Liver (tissue), 9 donors: ENCODE measurements around the gene PGBD4. TPM values are rescaled to one million over a fixed set of nuclear protein-coding genes. Genes with fewer than 3 reads are reported as not detected.
A peak's percentile ranks its signal among the peaks of the same experiment; 100 is the strongest.

Experiments used
- DNase-seq: peaks from one replicate; pipeline ENCODE4 v3.0.0-alpha.2; 2017; ENCODE audit warnings: low spot score
- H3K27ac ChIP-seq, 2 donors: one replicate each; pipeline ENCODE4 v1.7.0; 2013; ENCODE audit warnings: inconsistent platforms in 2 of 2, low read length in 2 of 2, control low read depth in 1 of 2, low read depth in 1 of 2, mild to moderate bottlenecking in 1 of 2
- H3K27me3 ChIP-seq, 4 donors: one replicate each; pipeline versions ENCODE4 v1.6.1 to v1.7.0; 2013; ENCODE audit warnings: low read length in 3 of 4, inconsistent platforms in 1 of 4, mild to moderate bottlenecking in 1 of 4, moderate library complexity in 1 of 4; ENCODE audit not compliant: control insufficient read depth in 4 of 4, insufficient read depth in 4 of 4
- H3K36me3 ChIP-seq, 4 donors: one replicate each; pipeline versions ENCODE4 v1.6.1 to v1.7.0; 2013; ENCODE audit warnings: low read length in 3 of 4, mild to moderate bottlenecking in 3 of 4, low read depth in 1 of 4, moderate library complexity in 1 of 4; ENCODE audit not compliant: control insufficient read depth in 4 of 4, insufficient read depth in 3 of 4
- H3K4me1 ChIP-seq, 4 donors: one replicate each; pipeline versions ENCODE4 v1.6.1 to v1.7.0; 2013; ENCODE audit warnings: low read length in 3 of 4, mild to moderate bottlenecking in 3 of 4, moderate library complexity in 1 of 4; ENCODE audit not compliant: control insufficient read depth in 4 of 4, insufficient read depth in 4 of 4
- H3K4me3 ChIP-seq, 3 donors: one replicate each; pipeline versions ENCODE4 v1.6.1 to v1.7.0; 2013; ENCODE audit warnings: low read length in 3 of 3, control low read depth in 1 of 3, low read depth in 1 of 3, mild to moderate bottlenecking in 1 of 3
- H3K9ac ChIP-seq, 2 donors: one replicate each; pipeline ENCODE4 v1.7.0; 2013; ENCODE audit warnings: low read length in 2 of 2, mild to moderate bottlenecking in 2 of 2, moderate library complexity in 2 of 2, control low read depth in 1 of 2, low read depth in 1 of 2
- H3K9me3 ChIP-seq, 4 donors: one replicate each; pipeline versions ENCODE4 v1.6.1 to v1.7.0; 2013; ENCODE audit warnings: low read length in 3 of 4; ENCODE audit not compliant: control insufficient read depth in 4 of 4
- ATF3 ChIP-seq: IDR thresholded peaks from 2 replicates; pipeline ENCODE4 v1.6.1; 2016; ENCODE audit warnings: antibody characterized with exemption
- CTCF ChIP-seq: fragments of 150-350 bp; IDR thresholded peaks from 2 replicates; pipeline ENCODE4 v1.5.1; 2017; ENCODE audit warnings: improper control_type of control experiment, low read depth, low read length; ENCODE audit not compliant: missing input control
- FOXA1 ChIP-seq: IDR thresholded peaks from 2 replicates; pipeline ENCODE4 v1.6.1; 2016; ENCODE audit warnings: antibody characterized with exemption
- FOXA2 ChIP-seq: IDR thresholded peaks from 2 replicates; pipeline ENCODE4 v1.6.1; 2016; ENCODE audit warnings: antibody characterized with exemption
- GABPA ChIP-seq, 2 donors: IDR thresholded peaks in 1 of 2; conservative IDR thresholded peaks in 1 of 2; 2 replicates each; pipeline ENCODE4 v1.6.1; 2016; ENCODE audit warnings: antibody characterized with exemption in 2 of 2, mild to moderate bottlenecking in 1 of 2, moderate library complexity in 1 of 2
- HNF4A ChIP-seq, 2 donors: conservative IDR thresholded peaks; 2 replicates each; pipeline ENCODE4 v1.6.1; 2016; ENCODE audit warnings: antibody characterized with exemption in 2 of 2, mild to moderate bottlenecking in 2 of 2
- HNF4G ChIP-seq: IDR thresholded peaks from 2 replicates; pipeline ENCODE4 v1.6.1; 2016; ENCODE audit warnings: antibody characterized with exemption
- JUND ChIP-seq, 2 donors: IDR thresholded peaks; 2 replicates each; pipeline ENCODE4 v1.6.1; 2016; ENCODE audit warnings: antibody characterized with exemption in 2 of 2
- MAX ChIP-seq: IDR thresholded peaks from 2 replicates; pipeline ENCODE4 v1.6.1; 2016; ENCODE audit warnings: antibody characterized with exemption
- NR2F2 ChIP-seq: IDR thresholded peaks from 2 replicates; pipeline ENCODE4 v1.6.1; 2016; ENCODE audit warnings: antibody characterized with exemption
- RAD21 ChIP-seq, 2 donors: IDR thresholded peaks; 2 replicates each; pipeline ENCODE4 v1.6.1; 2016; ENCODE audit warnings: antibody characterized with exemption in 2 of 2, mild to moderate bottlenecking in 2 of 2
- REST ChIP-seq: IDR thresholded peaks from 2 replicates; pipeline ENCODE4 v1.6.1; 2016; ENCODE audit warnings: antibody characterized with exemption, mild to moderate bottlenecking
- RXRA ChIP-seq, 2 donors: IDR thresholded peaks; 2 replicates each; pipeline ENCODE4 v1.6.1; 2017 to 2018; ENCODE audit warnings: antibody characterized with exemption in 2 of 2, mild to moderate bottlenecking in 1 of 2
- SP1 ChIP-seq: IDR thresholded peaks from 2 replicates; pipeline ENCODE4 v1.6.1; 2018; ENCODE audit warnings: antibody characterized with exemption, mild to moderate bottlenecking
- TAF1 ChIP-seq: conservative IDR thresholded peaks from 2 replicates; pipeline ENCODE4 v1.6.1; 2016; ENCODE audit warnings: antibody characterized with exemption, mild to moderate bottlenecking
- YY1 ChIP-seq: IDR thresholded peaks from 2 replicates; pipeline ENCODE4 v1.6.1; 2016; ENCODE audit warnings: antibody characterized with exemption, mild to moderate bottlenecking
- ZBTB33 ChIP-seq: IDR thresholded peaks from 2 replicates; pipeline ENCODE4 v1.6.1; 2016; ENCODE audit warnings: antibody characterized with exemption
- WGBS: extraction: QIAGEN DNeasy Blood & Tissue Kit; methylation state at CpG from one replicate; pipeline ENCODE4 v1.1.7; 2013; 5-methylcytosine and 5-hydroxymethylcytosine counted together
- polyA plus RNA-seq, 2 donors: library from polyadenylated mRNA; stranded (reverse) in 1 of 2; unstranded in 1 of 2; fragments of 200-250 nt in 1 of 2; fragments of >200 nt in 1 of 2; fragmentation: Nextera tagmentation in 1 of 2; extraction: Ambion mirVana in 1 of 2; gene quantifications; one replicate each; pipeline versions ENCODE4 v1.2.1 to v1.2.3, GENCODE V29; 2013 to 2015
- total RNA-seq, 2 donors: library from RNA; depleted of rRNA; stranded (reverse); fragments of >200 nt; gene quantifications; one replicate each; pipeline ENCODE4 v1.2.3, GENCODE V29; 2014
- donor health status: healthy.
- donor health status: healthy.
- donor health status: healthy.
- donor health status: healthy.
- donor health status: healthy.

PGBD4 gene
- total and polyA plus RNA-seq, 4 donors: 0.39 to 1.1 (median 0.94) TPM

- TF ChIP-seq TAF1 (no peak), GABPA (IDR thresholded peaks at IDR 0.05 in 1 of 2, conservative IDR thresholded peaks at IDR 0.05 in 1 of 2) (no peak), NR2F2 (no peak)
Measured at GRCh38 chr15:34099914-34100313, 2.0 kb upstream of the PGBD4 start (continued).

- no peaks in the 10 kb centered on the region for H3K27me3 ChIP-seq
- H3K36me3 ChIP-seq: no peaks in the 10 kb centered on the region
- no peak for DNase-seq
- H3K4me1 ChIP-seq: peaks cover 4 to 22% (median 15%) of the 10 kb centered on the region in 4 donors
- peak overlapping the region; percentile 79 to 97 for H3K9ac ChIP-seq
- H3K4me3 ChIP-seq: peak overlapping the region; percentile 84 to 94 (median 93)
- peak overlapping the region; percentile 85 to 88 for H3K27ac ChIP-seq
- no peaks in the 10 kb centered on the region for H3K9me3 ChIP-seq
- 25% methylated on average over 29 of the region's 29 CpGs for WGBS
- TF ChIP-seq HNF4A (conservative IDR thresholded peaks at IDR 0.05) (no peak), YY1 (no peak), NR2F2 (peak; percentile 1), FOXA1 (no peak), CTCF (no peak), REST (no peak), ATF3 (no peak), JUND (IDR thresholded peaks at IDR 0.05) (peak in 1 of 2 donors; percentile 6), RAD21 (IDR thresholded peaks at IDR 0.05) (no peak), FOXA2 (no peak), GABPA (IDR thresholded peaks at IDR 0.05 in 1 of 2, conservative IDR thresholded peaks at IDR 0.05 in 1 of 2) (peak in 1 of 2 donors; percentile 35), HNF4G (peak; percentile 13), ZBTB33 (peak; percentile 17), RXRA (IDR thresholded peaks at IDR 0.05) (no peak), SP1 (no peak), MAX (no peak)
Measured at GRCh38 chr15:34102175-34102925, 467 bp downstream of the PGBD4 start.
